Parathyroid adenoma (tissue), 2 donors: ENCODE measurements around the gene KIRREL3.

Source experiments
- H2AFZ ChIP-seq: fragments of 300-600 bp; sonication (generic); one replicate; pipeline ENCODE4 v1.7.0; 2017; ENCODE audit warnings: antibody characterized with exemption, mild to moderate bottlenecking
- H3K27ac ChIP-seq: fragments of 300-600 bp; sonication (generic); one replicate; pipeline ENCODE4 v1.7.0; 2017
- H3K27me3 ChIP-seq: fragments of 300-600 bp; sonication (generic); one replicate; pipeline ENCODE4 v1.7.0; 2017; ENCODE audit warnings: low read length; ENCODE audit not compliant: control insufficient read depth, insufficient read depth
- H3K36me3 ChIP-seq: fragments of 300-600 bp; sonication (generic); one replicate; pipeline ENCODE4 v1.7.0; 2017; ENCODE audit warnings: low read length; ENCODE audit not compliant: control insufficient read depth, insufficient read depth
- H3K4me1 ChIP-seq: fragments of 300-600 bp; sonication (generic); one replicate; pipeline ENCODE4 v1.7.0; 2017; ENCODE audit warnings: control low read depth
- H3K4me2 ChIP-seq: fragments of 300-600 bp; sonication (generic); one replicate; pipeline ENCODE4 v1.7.0; 2017; ENCODE audit warnings: low read length
- H3K4me3 ChIP-seq: fragments of 300-600 bp; sonication (generic); one replicate; pipeline ENCODE4 v1.7.0; 2017; ENCODE audit warnings: low read depth, low read length
- H3K79me2 ChIP-seq: fragments of 300-600 bp; sonication (generic); one replicate; pipeline ENCODE4 v1.7.0; 2017; ENCODE audit warnings: control low read depth
- H3K9ac ChIP-seq: fragments of 300-600 bp; sonication (generic); one replicate; pipeline ENCODE4 v1.7.0; 2017; ENCODE audit warnings: mild to moderate bottlenecking
- H3K9me3 ChIP-seq: fragments of 300-600 bp; sonication (generic); one replicate; pipeline ENCODE4 v1.7.0; 2017; ENCODE audit warnings: low read length; ENCODE audit not compliant: control insufficient read depth
- CTCF ChIP-seq: fragments of 300-600 bp; sonication (generic); IDR thresholded peaks from one replicate; pipeline ENCODE4 v1.7.0; 2017; ENCODE audit warnings: antibody characterized with exemption, mild to moderate bottlenecking
- donor health status: primary hyperparathyroidism.

KIRREL3 gene

GRCh38 chr11:126744699-126745098 lies 255.9 kb downstream of the KIRREL3 start:
- Histone ChIP-seq H3K4me1 (no peaks in the 10 kb centered on the region), H3K36me3 (no peaks in the 10 kb centered on the region), H3K27ac (no peak overlapping the region), H3K9ac (no peak overlapping the region), H3K27me3 (no peaks in the 10 kb centered on the region), H2AFZ (no peak overlapping the region), H3K79me2 (no peaks in the 10 kb centered on the region), H3K4me3 (no peak overlapping the region), H3K4me2 (no peak overlapping the region), H3K9me3 (no peaks in the 10 kb centered on the region)
- no peak for TF ChIP-seq CTCF

GRCh38 chr11:126743628-126744027 lies 256.9 kb downstream of the KIRREL3 start:
- no peak for TF ChIP-seq CTCF
- Histone ChIP-seq H3K79me2 (no peaks in the 10 kb centered on the region), H3K4me3 (no peak overlapping the region)

GRCh38 chr11:126742582-126742981 lies 258.0 kb downstream of the KIRREL3 start:
- Histone ChIP-seq H3K4me2 (no peak overlapping the region), H3K36me3 (no peaks in the 10 kb centered on the region)
- no peak for TF ChIP-seq CTCF

More at GRCh38 chr11:126743628-126744027, 256.9 kb downstream of the KIRREL3 start:
- no peaks in the 10 kb centered on the region for H3K27me3 ChIP-seq
- no peaks in the 10 kb centered on the region for H3K9me3 ChIP-seq
- H3K4me1 ChIP-seq, result no peaks in the 10 kb centered on the region
- H3K4me2 ChIP-seq, result no peak overlapping the region
- no peak overlapping the region for H3K9ac ChIP-seq
- no peak overlapping the region for H2AFZ ChIP-seq
- H3K27ac ChIP-seq, result no peak overlapping the region
- no peaks in the 10 kb centered on the region for H3K36me3 ChIP-seq

GRCh38 chr11:126740846-126741245 lies 259.7 kb downstream of the KIRREL3 start:
- H3K79me2 ChIP-seq, result no peaks in the 10 kb centered on the region
- no peak overlapping the region for H2AFZ ChIP-seq
- no peak overlapping the region for H3K4me3 ChIP-seq
- H3K36me3 ChIP-seq, result no peaks in the 10 kb centered on the region
- TF ChIP-seq CTCF, result no peak
- H3K27me3 ChIP-seq, result no peaks in the 10 kb centered on the region
- no peaks in the 10 kb centered on the region for H3K4me1 ChIP-seq
- H3K4me2 ChIP-seq, result no peak overlapping the region
- H3K9me3 ChIP-seq, result no peaks in the 10 kb centered on the region
- H3K27ac ChIP-seq, result no peak overlapping the region
- no peak overlapping the region for H3K9ac ChIP-seq

More at GRCh38 chr11:126742582-126742981, 258.0 kb downstream of the KIRREL3 start:
- Histone ChIP-seq H3K27ac (no peak overlapping the region), H3K9me3 (no peaks in the 10 kb centered on the region), H3K9ac (no peak overlapping the region), H3K27me3 (no peaks in the 10 kb centered on the region), H2AFZ (no peak overlapping the region), H3K4me3 (no peak overlapping the region), H3K4me1 (no peaks in the 10 kb centered on the region), H3K79me2 (no peaks in the 10 kb centered on the region)

GRCh38 chr11:126739499-126740145 lies 260.9 kb downstream of the KIRREL3 start:
- Histone ChIP-seq H3K4me1 (no peaks in the 10 kb centered on the region), H2AFZ (no peak overlapping the region), H3K79me2 (no peaks in the 10 kb centered on the region), H3K9me3 (no peaks in the 10 kb centered on the region), H3K27ac (no peak overlapping the region), H3K36me3 (no peaks in the 10 kb centered on the region), H3K4me3 (no peak overlapping the region), H3K27me3 (no peaks in the 10 kb centered on the region), H3K4me2 (no peak overlapping the region), H3K9ac (no peak overlapping the region)
- TF ChIP-seq CTCF, result no peak
